ENCODE measurements around the gene DARS1.

The DARS1 gene

GRCh38 chr2:136020831-136021230 is 35.4 kb upstream of the DARS1 start:
- H3K4me3 ChIP-seq (ENCODE audit: low read length) = no peak overlapping the region
- no peaks in the 10 kb centered on the region for H3K79me2 ChIP-seq (ENCODE audit: control insufficient read depth, low read length)
- TF ChIP-seq CTCF (IDR thresholded peaks at IDR 0.05; ENCODE audit: low read depth, low read length, poor library complexity, severe bottlenecking) (no peak), EZH2phosphoT487 (IDR thresholded peaks at IDR 0.05; ENCODE audit: borderline replicate concordance, low read length) (no peak)
- no peaks in the 10 kb centered on the region for H3F3A ChIP-seq (ENCODE audit: control insufficient read depth, insufficient read depth)
- H3K27me3 ChIP-seq (ENCODE audit: control insufficient read depth, low read length) = 0 out of 2 replicates have a peak, but pooled peaks cover 1% of the 10 kb centered on the region
- H3K36me3 ChIP-seq (ENCODE audit: control insufficient read depth, low read length) = no peaks in the 10 kb centered on the region
- no peaks in the 10 kb centered on the region for H3K9me2 ChIP-seq (replicated peaks; ENCODE audit: control insufficient read depth, low read length)
- H3K4me1 ChIP-seq (ENCODE audit: control insufficient read depth, low read length) = peaks cover 23% of the 10 kb centered on the region
- H4K20me1 ChIP-seq (ENCODE audit: control insufficient read depth, insufficient read depth, low read depth, low read length) = no peaks in the 10 kb centered on the region
- no peak overlapping the region for H3K27ac ChIP-seq (ENCODE audit: low read depth, low read length)
- no peaks in the 10 kb centered on the region for H3K9me3 ChIP-seq (ENCODE audit: control insufficient read depth, insufficient read depth, low read length)
- H3K4me2 ChIP-seq (ENCODE audit: low read length) = no peak overlapping the region

GRCh38 chr2:136019825-136020224 is 34.4 kb upstream of the DARS1 start:
- peaks cover 23% of the 10 kb centered on the region for H3K4me1 ChIP-seq (ENCODE audit: control insufficient read depth, low read length)
- no peak overlapping the region for H3K4me2 ChIP-seq (ENCODE audit: low read length)
- H3K27ac ChIP-seq (ENCODE audit: low read depth, low read length) = no peak overlapping the region

GRCh38 chr2:136019306-136019705 is 33.9 kb upstream of the DARS1 start:
- TF ChIP-seq EZH2phosphoT487 (IDR thresholded peaks at IDR 0.05; ENCODE audit: borderline replicate concordance, low read length) (no peak), CTCF (IDR thresholded peaks at IDR 0.05; ENCODE audit: low read depth, low read length, poor library complexity, severe bottlenecking) (no peak)
- Histone ChIP-seq H3K27me3 (ENCODE audit: control insufficient read depth, low read length) (no peaks in the 10 kb centered on the region), H3K9me3 (ENCODE audit: control insufficient read depth, insufficient read depth, low read length) (no peaks in the 10 kb centered on the region), H3K36me3 (ENCODE audit: control insufficient read depth, low read length) (no peaks in the 10 kb centered on the region), H3K4me1 (ENCODE audit: control insufficient read depth, low read length) (peaks cover 23% of the 10 kb centered on the region), H3K27ac (ENCODE audit: low read depth, low read length) (no peak overlapping the region), H3K79me2 (ENCODE audit: control insufficient read depth, low read length) (no peaks in the 10 kb centered on the region), H3K9me2 (replicated peaks; ENCODE audit: control insufficient read depth, low read length) (no peaks in the 10 kb centered on the region), H4K20me1 (ENCODE audit: control insufficient read depth, insufficient read depth, low read depth, low read length) (no peaks in the 10 kb centered on the region), H3K4me3 (ENCODE audit: low read length) (no peak overlapping the region), H3F3A (ENCODE audit: control insufficient read depth, insufficient read depth) (no peaks in the 10 kb centered on the region), H3K4me2 (ENCODE audit: low read length) (peak overlapping the region; percentile 28)

More at GRCh38 chr2:136019825-136020224, 34.4 kb upstream of the DARS1 start:
- H4K20me1 ChIP-seq (ENCODE audit: control insufficient read depth, insufficient read depth, low read depth, low read length) = no peaks in the 10 kb centered on the region
- no peaks in the 10 kb centered on the region for H3K36me3 ChIP-seq (ENCODE audit: control insufficient read depth, low read length)
- H3K4me3 ChIP-seq (ENCODE audit: low read length) = no peak overlapping the region
- H3K9me2 ChIP-seq (replicated peaks; ENCODE audit: control insufficient read depth, low read length) = no peaks in the 10 kb centered on the region
- no peaks in the 10 kb centered on the region for H3F3A ChIP-seq (ENCODE audit: control insufficient read depth, insufficient read depth)
- TF ChIP-seq EZH2phosphoT487 (IDR thresholded peaks at IDR 0.05; ENCODE audit: borderline replicate concordance, low read length) (no peak), CTCF (IDR thresholded peaks at IDR 0.05; ENCODE audit: low read depth, low read length, poor library complexity, severe bottlenecking) (no peak)
- no peaks in the 10 kb centered on the region for H3K27me3 ChIP-seq (ENCODE audit: control insufficient read depth, low read length)
- no peaks in the 10 kb centered on the region for H3K9me3 ChIP-seq (ENCODE audit: control insufficient read depth, insufficient read depth, low read length)
- H3K79me2 ChIP-seq (ENCODE audit: control insufficient read depth, low read length) = no peaks in the 10 kb centered on the region

Data from DOHH2 (cell line).